Measurements from ENCODE around the gene PSTPIP1.

DNA sequence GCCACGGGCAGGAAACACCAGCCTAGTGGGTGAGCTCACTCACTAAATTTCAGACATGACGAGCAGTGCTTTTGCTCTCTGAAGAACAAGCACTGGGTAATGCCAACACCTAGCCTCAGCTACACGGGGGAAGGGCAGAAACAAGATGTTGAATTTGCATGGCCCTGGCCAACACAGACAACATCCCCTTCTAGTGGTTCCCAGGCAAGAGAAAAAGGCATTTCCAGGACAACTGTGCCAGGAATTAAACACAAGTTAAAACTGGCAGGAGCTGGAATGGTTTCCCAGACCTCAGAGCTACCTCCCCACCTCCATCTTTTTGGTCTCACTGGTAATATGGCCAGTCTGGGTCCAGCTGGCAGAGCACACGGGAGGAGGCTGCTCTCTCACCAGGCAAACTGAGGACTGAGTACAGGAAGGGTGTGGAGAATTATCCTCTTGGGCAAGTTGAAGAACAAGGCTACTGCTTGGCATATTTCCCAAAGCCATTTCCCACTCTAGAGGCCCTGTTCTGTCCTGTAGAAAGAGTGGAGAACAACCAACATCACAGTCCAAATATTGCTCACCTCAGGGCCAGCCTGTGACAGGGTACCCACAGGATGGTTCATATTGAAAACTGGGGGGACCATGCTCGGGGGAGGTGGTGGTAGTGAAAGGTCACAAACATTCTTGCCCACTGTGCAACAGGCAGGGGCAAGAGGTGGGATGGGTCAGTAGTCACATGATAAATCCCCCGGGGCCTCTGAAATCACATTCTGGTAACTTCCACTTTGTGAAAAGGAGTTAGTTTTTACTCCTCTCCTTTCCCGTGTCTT lies 49.5 kb downstream of the PSTPIP1 start:
- TF ChIP-seq EZH2phosphoT487 (IDR thresholded peaks at IDR 0.05; ENCODE audit: insufficient read depth, low read depth): no peak
- no peak for TF ChIP-seq EZH2 (IDR thresholded peaks at IDR 0.05; ENCODE audit: insufficient read depth, poor library complexity, severe bottlenecking)

Measured in GM23248 (cell line).